Smooth muscle cell (in vitro differentiated cells): ENCODE measurements around the gene SCT. TPM values are rescaled to one million over a fixed set of nuclear protein-coding genes. Genes with fewer than 3 reads are reported as not detected.
A peak's percentile ranks its signal among the peaks of the same experiment; 100 is the strongest.

Experiments
- DNase-seq: peaks from one replicate; lab custom pipeline; 2025; ENCODE audit not compliant: unreplicated experiment; lab: John Stamatoyannopoulos, UW
- H2AFZ ChIP-seq: fragments of 200-600 bp; sonication (generic); 2 replicates; pipeline ENCODE4 v1.6.0; 2016; ENCODE audit warnings: antibody characterized with exemption, low read depth, mild to moderate bottlenecking
- H3F3A ChIP-seq: fragments of 200-600 bp; sonication (generic); 2 replicates; pipeline ENCODE4 v1.6.0; 2017; ENCODE audit warnings: antibody characterized with exemption, low read depth
- H3K27ac ChIP-seq: fragments of 200-600 bp; sonication (generic); 2 replicates; pipeline ENCODE4 v1.5.1; 2016; ENCODE audit warnings: low read depth, mild to moderate bottlenecking
- H3K27me3 ChIP-seq: fragments of 200-600 bp; sonication (generic); 2 replicates; pipeline ENCODE4 v1.6.1; 2016; ENCODE audit warnings: low read depth, mild to moderate bottlenecking
- H3K36me3 ChIP-seq: fragments of 200-600 bp; sonication (generic); 2 replicates; pipeline ENCODE4 v1.5.1; 2016; ENCODE audit warnings: low read depth
- H3K4me1 ChIP-seq: fragments of 200-600 bp; sonication (generic); 2 replicates; pipeline ENCODE4 v1.5.1; 2016; ENCODE audit warnings: low read depth
- H3K4me2 ChIP-seq: fragments of 200-600 bp; sonication (generic); 2 replicates; pipeline ENCODE4 v1.6.0; 2016; ENCODE audit warnings: mild to moderate bottlenecking
- H3K4me3 ChIP-seq: fragments of 200-600 bp; sonication (generic); 2 replicates; pipeline ENCODE4 v1.5.1; 2016; ENCODE audit warnings: mild to moderate bottlenecking
- H3K79me2 ChIP-seq: fragments of 200-600 bp; sonication (generic); 2 replicates; pipeline ENCODE4 v1.6.0; 2016; ENCODE audit warnings: low read depth, mild to moderate bottlenecking
- H3K9ac ChIP-seq: fragments of 200-600 bp; sonication (generic); 2 replicates; pipeline ENCODE4 v1.6.0; 2016; ENCODE audit warnings: low read depth
- H3K9me3 ChIP-seq: fragments of 200-600 bp; sonication (generic); replicated peaks from 2 replicates; pipeline ENCODE4 v1.5.1; 2016; ENCODE audit warnings: low read depth
- H4K20me1 ChIP-seq: fragments of 200-600 bp; sonication (generic); 2 replicates; pipeline ENCODE4 v1.6.0; 2016; ENCODE audit warnings: low read depth
- CTCF ChIP-seq: fragments of 200-600 bp; sonication (generic); IDR thresholded peaks from 2 replicates; pipeline ENCODE4 v1.5.1; 2017; ENCODE audit warnings: borderline replicate concordance, mild to moderate bottlenecking, antibody characterized with exemption; ENCODE audit not compliant: insufficient read depth, poor library complexity, severe bottlenecking
- WGBS: methylation state at CpG from one replicate; pipeline ENCODE4 v1.1.7; 2016; ENCODE audit warnings: low lambda C conversion rate; 5-methylcytosine and 5-hydroxymethylcytosine counted together
- polyA plus RNA-seq: library from polyadenylated mRNA; unstranded; fragments of >200 nt; fragmentation: Nextera tagmentation; extraction: Ambion mirVana; gene quantifications from 2 replicates; pipeline ENCODE4 v1.2.1, GENCODE V29; 2016
- total RNA-seq: library from RNA; depleted of rRNA; stranded (reverse); fragments of >200 nt; gene quantifications from 2 replicates; pipeline ENCODE4 v1.2.3, GENCODE V29; 2014

Gene SCT
- total and polyA plus RNA-seq, 2 experiments from 2014 or later = 1.4 TPM; not detected in 1

GRCh38 chr11:636511-637332 is 9.7 kb upstream of the SCT start, which contains the start of gene DRD4:
Gene DRD4 (plus strand): TSS chr11:637269. CDS start chr11:637305, 36 bp downstream.
- H3K36me3 ChIP-seq = no peaks in the 10 kb centered on the region
- 16% methylated on average over 76 of the region's 100 CpGs for whole genome bisulfite sequencing
- peak within 1 kb of the TSS; percentile 85 for H3K27ac ChIP-seq
- H3K9me3 ChIP-seq = no peaks in the 10 kb centered on the region
- no peaks in the 10 kb centered on the region for H3K79me2 ChIP-seq
- peaks cover 91% of the 10 kb centered on the region for H4K20me1 ChIP-seq
- peak within 1 kb of the TSS; percentile 53 for H3K9ac ChIP-seq
- H2AFZ ChIP-seq = no peak within 1 kb of the TSS
- H3K4me3 ChIP-seq = peak within 1 kb of the TSS; percentile 19
- H3K4me1 ChIP-seq = peaks cover 23% of the 10 kb centered on the region
- peaks cover 12% of the 10 kb centered on the region for H3F3A ChIP-seq
- H3K27me3 ChIP-seq = peaks cover 21% of the 10 kb centered on the region
- no peak for TF ChIP-seq CTCF
- peak within 1 kb of the TSS; percentile 77 for H3K4me2 ChIP-seq
- no peak for DNase-seq

GRCh38 chr11:635945-636510 is 9.0 kb upstream of the SCT start:
- peaks cover 23% of the 10 kb centered on the region for H3K4me1 ChIP-seq
- H3K9me3 ChIP-seq = no peaks in the 10 kb centered on the region
- H3K4me3 ChIP-seq = no peak overlapping the region
- no peak for TF ChIP-seq CTCF
- no peaks in the 10 kb centered on the region for H3K79me2 ChIP-seq
- no peak overlapping the region for H3K9ac ChIP-seq
- H3F3A ChIP-seq = peaks cover 12% of the 10 kb centered on the region
- peaks cover 91% of the 10 kb centered on the region for H4K20me1 ChIP-seq
- no peak for DNase-seq
- H3K27me3 ChIP-seq = peaks cover 21% of the 10 kb centered on the region
- no peak overlapping the region for H2AFZ ChIP-seq
- 76% methylated on average over 22 of the region's 22 CpGs for WGBS
- H3K27ac ChIP-seq = no peak overlapping the region
- H3K4me2 ChIP-seq = no peak overlapping the region
- H3K36me3 ChIP-seq = no peaks in the 10 kb centered on the region

- H3K27me3 ChIP-seq = no peaks in the 10 kb centered on the region
- no peaks in the 10 kb centered on the region for H3K4me1 ChIP-seq
- no peak for DNase-seq
- no peak overlapping the region for H3K9ac ChIP-seq
- H3K4me2 ChIP-seq = no peak overlapping the region
- 93% methylated on average over 5 of the region's 5 CpGs for WGBS
- no peak overlapping the region for H2AFZ ChIP-seq
- peaks cover 21% of the 10 kb centered on the region for H3F3A ChIP-seq
- TF ChIP-seq CTCF = no peak
- H3K79me2 ChIP-seq = no peaks in the 10 kb centered on the region
- H3K36me3 ChIP-seq = no peaks in the 10 kb centered on the region
- no peak overlapping the region for H3K4me3 ChIP-seq
- no peak overlapping the region for H3K27ac ChIP-seq
- H3K9me3 ChIP-seq = no peaks in the 10 kb centered on the region
- H4K20me1 ChIP-seq = peaks cover 82% of the 10 kb centered on the region
Observed at GRCh38 chr11:630871-631270, 3.9 kb upstream of the SCT start.
